Measurements from ENCODE around the gene TNFAIP2.

Gene TNFAIP2

GRCh38 chr14:103093856-103094405 is 29.3 kb upstream of the TNFAIP2 start:
- Histone ChIP-seq H3K4me2 (ENCODE audit: low read depth, low read length) (no peak overlapping the region), H3K36me3 (replicated peaks; ENCODE audit: insufficient read depth, low read length) (no peaks in the 10 kb centered on the region), H3K79me2 (ENCODE audit: low read length) (no peaks in the 10 kb centered on the region), H3K4me3 (ENCODE audit: low read length) (no peak overlapping the region), H3F3A (ENCODE audit: insufficient read depth, low read length) (no peaks in the 10 kb centered on the region), H3K27me3 (replicated peaks; ENCODE audit: insufficient read depth, low read length) (no peaks in the 10 kb centered on the region), H3K9me3 (replicated peaks; ENCODE audit: insufficient read depth, low read length) (no peaks in the 10 kb centered on the region), H3K4me1 (ENCODE audit: low read length) (no peaks in the 10 kb centered on the region), H3K9ac (ENCODE audit: low read length) (no peak overlapping the region), H2AFZ (ENCODE audit: low read length) (no peak overlapping the region), H3K9me2 (replicated peaks; ENCODE audit: insufficient read depth, low read length) (no peaks in the 10 kb centered on the region), H4K20me1 (ENCODE audit: insufficient read depth, low read length) (no peaks in the 10 kb centered on the region), H3K27ac (ENCODE audit: low read length) (no peak overlapping the region)
- TF ChIP-seq CTCF (IDR thresholded peaks at IDR 0.05; ENCODE audit: low read length) (no peak), EZH2phosphoT487 (IDR thresholded peaks at IDR 0.05; ENCODE audit: low read length) (no peak), EZH2 (optimal IDR thresholded peaks at IDR 0.05; ENCODE audit: low read depth, low read length) (no peak)
- DNase-seq: no peak

- Histone ChIP-seq H3K9me3 (replicated peaks; ENCODE audit: insufficient read depth, low read length) (no peaks in the 10 kb centered on the region), H3K4me3 (ENCODE audit: low read length) (no peak within 1 kb of the TSS), H2AFZ (ENCODE audit: low read length) (no peak within 1 kb of the TSS), H3K4me1 (ENCODE audit: low read length) (no peaks in the 10 kb centered on the region), H3K79me2 (ENCODE audit: low read length) (no peaks in the 10 kb centered on the region), H3K27ac (ENCODE audit: low read length) (no peak within 1 kb of the TSS), H3K36me3 (replicated peaks; ENCODE audit: insufficient read depth, low read length) (no peaks in the 10 kb centered on the region), H3F3A (ENCODE audit: insufficient read depth, low read length) (no peaks in the 10 kb centered on the region), H4K20me1 (ENCODE audit: insufficient read depth, low read length) (no peaks in the 10 kb centered on the region), H3K9ac (ENCODE audit: low read length) (no peak within 1 kb of the TSS), H3K27me3 (replicated peaks; ENCODE audit: insufficient read depth, low read length) (no peaks in the 10 kb centered on the region), H3K4me2 (ENCODE audit: low read depth, low read length) (no peak within 1 kb of the TSS), H3K9me2 (replicated peaks; ENCODE audit: insufficient read depth, low read length) (no peaks in the 10 kb centered on the region)
- DNase-seq: no peak
- TF ChIP-seq CTCF (IDR thresholded peaks at IDR 0.05; ENCODE audit: low read length): no peak
- TF ChIP-seq EZH2 (optimal IDR thresholded peaks at IDR 0.05; ENCODE audit: low read depth, low read length): no peak
- TF ChIP-seq EZH2phosphoT487 (IDR thresholded peaks at IDR 0.05; ENCODE audit: low read length): no peak
Observed at GRCh38 chr14:103094406-103095209, 28.7 kb upstream of the TNFAIP2 start, which contains the start of gene EXOC3L4. TSS of gene EXOC3L4 (plus strand) at chr14:103094725. CDS start at chr14:103100220, 5,495 bp downstream.

GRCh38 chr14:103095210-103095778 is 28.0 kb upstream of the TNFAIP2 start:
- no peaks in the 10 kb centered on the region for H3K36me3 ChIP-seq (replicated peaks; ENCODE audit: insufficient read depth, low read length)
- no peak overlapping the region for H3K27ac ChIP-seq (ENCODE audit: low read length)
- no peaks in the 10 kb centered on the region for H3F3A ChIP-seq (ENCODE audit: insufficient read depth, low read length)
- H3K27me3 ChIP-seq (replicated peaks; ENCODE audit: insufficient read depth, low read length): no peaks in the 10 kb centered on the region
- H3K9me3 ChIP-seq (replicated peaks; ENCODE audit: insufficient read depth, low read length): no peaks in the 10 kb centered on the region
- no peak overlapping the region for H3K4me2 ChIP-seq (ENCODE audit: low read depth, low read length)
- no peak for DNase-seq
- TF ChIP-seq CTCF (IDR thresholded peaks at IDR 0.05; ENCODE audit: low read length) (no peak), EZH2 (optimal IDR thresholded peaks at IDR 0.05; ENCODE audit: low read depth, low read length) (no peak), EZH2phosphoT487 (IDR thresholded peaks at IDR 0.05; ENCODE audit: low read length) (no peak)
- no peak overlapping the region for H2AFZ ChIP-seq (ENCODE audit: low read length)
- H3K4me1 ChIP-seq (ENCODE audit: low read length): 0 out of 2 replicates have a peak, but pooled peaks cover 4% of the 10 kb centered on the region
- H3K4me3 ChIP-seq (ENCODE audit: low read length): no peak overlapping the region
- H3K9me2 ChIP-seq (replicated peaks; ENCODE audit: insufficient read depth, low read length): no peaks in the 10 kb centered on the region
- no peaks in the 10 kb centered on the region for H3K79me2 ChIP-seq (ENCODE audit: low read length)
- no peak overlapping the region for H3K9ac ChIP-seq (ENCODE audit: low read length)
- H4K20me1 ChIP-seq (ENCODE audit: insufficient read depth, low read length): no peaks in the 10 kb centered on the region
